SU-DHL-6 (cell line): ENCODE results near the gene GRIK4.

ENCODE experiments used
- H2AFZ ChIP-seq: fragments of 200-600 bp; sonication (generic); 2 replicates; pipeline ENCODE4 v1.6.1; 2014; ENCODE audit warnings: low read depth, mild to moderate bottlenecking, moderate library complexity, mixed read lengths, antibody characterized with exemption, low read length; ENCODE audit not compliant: severe bottlenecking
- H3F3A ChIP-seq: fragments of 200-600 bp; shearing (Covaris generic); 2 replicates; pipeline ENCODE4 v1.6.0; 2016; ENCODE audit warnings: antibody characterized with exemption, mild to moderate bottlenecking; ENCODE audit not compliant: insufficient read depth
- H3K27ac ChIP-seq: fragments of 200-600 bp; sonication (generic); 2 replicates; pipeline ENCODE4 v1.5.1; 2016; ENCODE audit warnings: low read depth, mild to moderate bottlenecking, low read length, moderate library complexity, mixed read lengths
- H3K27me3 ChIP-seq: fragments of 200-600 bp; sonication (generic), shearing (Covaris generic); 2 replicates; pipeline ENCODE4 v1.6.0; 2014; ENCODE audit warnings: mild to moderate bottlenecking, low read length
- H3K36me3 ChIP-seq: fragments of 200-600 bp; sonication (generic); 2 replicates; pipeline ENCODE4 v1.6.1; 2014; ENCODE audit warnings: mild to moderate bottlenecking, low read length, mixed read lengths
- H3K4me2 ChIP-seq: fragments of 300-600, 200-600 bp; shearing (Covaris generic), sonication (generic); 2 replicates; pipeline ENCODE4 v1.6.0; 2014; ENCODE audit warnings: low read length, low read depth, mild to moderate bottlenecking; ENCODE audit not compliant: poor library complexity, severe bottlenecking
- H3K4me3 ChIP-seq: fragments of 200-600 bp; sonication (generic); 2 replicates; pipeline ENCODE4 v1.5.1; 2014; ENCODE audit warnings: antibody characterized with exemption, low read length, mild to moderate bottlenecking, mixed read lengths; ENCODE audit not compliant: insufficient read depth, poor library complexity, severe bottlenecking
- H3K79me2 ChIP-seq: fragments of 200-600 bp; sonication (generic); 2 replicates; pipeline ENCODE4 v1.6.1; 2014; ENCODE audit warnings: mild to moderate bottlenecking, low read length, moderate library complexity; ENCODE audit not compliant: insufficient read depth
- H3K9ac ChIP-seq: fragments of 200-600 bp; sonication (generic); 2 replicates; pipeline ENCODE4 v1.7.0; 2014; ENCODE audit warnings: mild to moderate bottlenecking, low read length
- H3K9me2 ChIP-seq: fragments of 200-600 bp; sonication (generic); replicated peaks from 2 replicates; pipeline ENCODE4 v1.6.1; 2014; ENCODE audit warnings: low read length; ENCODE audit not compliant: insufficient read depth
- H3K9me3 ChIP-seq: fragments of 200-600 bp; sonication (generic); 2 replicates; pipeline ENCODE4 v1.6.1; 2014; ENCODE audit warnings: low read length, mixed read lengths; ENCODE audit not compliant: insufficient read depth
- H4K20me1 ChIP-seq: fragments of 200-600 bp; sonication (generic); 2 replicates; pipeline ENCODE4 v1.6.1; 2014; ENCODE audit warnings: low read depth, mild to moderate bottlenecking, antibody characterized with exemption, low read length, moderate library complexity, mixed read lengths
- CTCF ChIP-seq: fragments of 200-600 bp; sonication (generic); IDR thresholded peaks from one replicate; pipeline ENCODE4 v1.5.1; 2017; ENCODE audit warnings: antibody characterized with exemption, mild to moderate bottlenecking, low read length, moderate library complexity; ENCODE audit not compliant: insufficient read depth, poor library complexity, severe bottlenecking
- EZH2phosphoT487 ChIP-seq: fragments of 200-600 bp; sonication (generic), shearing (Covaris generic); conservative IDR thresholded peaks from 2 replicates; pipeline ENCODE4 v1.6.1; 2018; ENCODE audit warnings: mild to moderate bottlenecking, antibody characterized with exemption, low read length, moderate library complexity, mixed read lengths

Gene GRIK4

GRCh38 chr11:120562806-120563425 is 51.4 kb downstream of the GRIK4 start:
- no peaks in the 10 kb centered on the region for H3K27me3 ChIP-seq
- no peaks in the 10 kb centered on the region for H3F3A ChIP-seq
- no peaks in the 10 kb centered on the region for H3K9me2 ChIP-seq
- no peak overlapping the region for H2AFZ ChIP-seq
- H3K9me3 ChIP-seq = no peaks in the 10 kb centered on the region
- H3K79me2 ChIP-seq = no peaks in the 10 kb centered on the region
- H3K36me3 ChIP-seq = no peaks in the 10 kb centered on the region
- H3K27ac ChIP-seq = no peak overlapping the region
- TF ChIP-seq EZH2phosphoT487 = no peak
- no peak for TF ChIP-seq CTCF
- no peak overlapping the region for H3K4me3 ChIP-seq
- H3K4me2 ChIP-seq = no peak overlapping the region
- H4K20me1 ChIP-seq = no peaks in the 10 kb centered on the region
- no peak overlapping the region for H3K9ac ChIP-seq

DNA sequence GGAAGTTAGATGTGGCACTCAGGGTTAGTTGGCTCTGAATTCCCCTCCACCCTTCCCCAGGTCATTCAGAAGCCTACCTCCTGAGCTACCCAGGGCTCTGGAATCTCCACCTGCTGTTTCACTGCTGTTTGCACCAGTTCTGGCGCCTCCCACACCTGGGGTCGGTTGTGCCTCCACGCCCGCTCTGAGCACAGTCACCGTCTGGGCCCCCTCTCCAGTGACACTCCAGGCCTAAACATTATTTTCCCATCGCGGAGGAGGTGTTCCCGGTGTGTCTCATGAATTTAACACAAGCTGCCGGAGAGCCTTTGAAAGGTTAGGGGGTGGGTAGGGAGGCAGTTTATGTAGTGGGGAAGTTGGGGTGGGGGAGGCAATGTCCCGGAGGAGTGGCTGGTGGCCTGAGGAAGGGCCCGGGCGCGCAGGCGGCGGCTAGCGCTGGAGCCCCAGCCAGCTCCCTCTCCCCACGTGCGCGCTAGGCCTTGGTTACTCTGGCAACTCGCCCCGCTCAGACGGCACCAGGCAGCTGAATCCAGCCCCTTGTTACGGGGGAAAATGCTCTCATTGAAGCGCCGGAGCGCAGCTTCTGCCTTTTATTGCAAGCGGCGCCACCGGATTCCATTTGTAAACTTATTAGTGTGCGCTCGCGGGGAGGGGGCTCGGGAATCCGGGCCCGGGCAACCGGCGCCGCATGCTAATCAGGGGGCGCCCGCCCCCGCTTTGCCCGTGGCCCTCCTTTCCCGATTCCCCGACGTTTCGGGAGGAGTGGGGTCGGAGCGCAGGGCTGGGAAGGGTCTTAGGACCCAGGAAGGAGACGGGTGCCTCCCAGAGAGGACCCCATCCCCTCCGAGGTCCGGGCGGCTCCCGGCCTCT is 52.4 kb downstream of the GRIK4 start:
- no peak for TF ChIP-seq EZH2phosphoT487
- no peak for TF ChIP-seq CTCF
- Histone ChIP-seq H2AFZ (no peak overlapping the region), H3K9me3 (no peaks in the 10 kb centered on the region), H4K20me1 (no peaks in the 10 kb centered on the region), H3K9ac (no peak overlapping the region), H3K36me3 (no peaks in the 10 kb centered on the region), H3K9me2 (no peaks in the 10 kb centered on the region), H3K4me2 (no peak overlapping the region), H3K79me2 (no peaks in the 10 kb centered on the region), H3F3A (no peaks in the 10 kb centered on the region), H3K4me3 (no peak overlapping the region), H3K27ac (no peak overlapping the region), H3K27me3 (no peaks in the 10 kb centered on the region)

DNA sequence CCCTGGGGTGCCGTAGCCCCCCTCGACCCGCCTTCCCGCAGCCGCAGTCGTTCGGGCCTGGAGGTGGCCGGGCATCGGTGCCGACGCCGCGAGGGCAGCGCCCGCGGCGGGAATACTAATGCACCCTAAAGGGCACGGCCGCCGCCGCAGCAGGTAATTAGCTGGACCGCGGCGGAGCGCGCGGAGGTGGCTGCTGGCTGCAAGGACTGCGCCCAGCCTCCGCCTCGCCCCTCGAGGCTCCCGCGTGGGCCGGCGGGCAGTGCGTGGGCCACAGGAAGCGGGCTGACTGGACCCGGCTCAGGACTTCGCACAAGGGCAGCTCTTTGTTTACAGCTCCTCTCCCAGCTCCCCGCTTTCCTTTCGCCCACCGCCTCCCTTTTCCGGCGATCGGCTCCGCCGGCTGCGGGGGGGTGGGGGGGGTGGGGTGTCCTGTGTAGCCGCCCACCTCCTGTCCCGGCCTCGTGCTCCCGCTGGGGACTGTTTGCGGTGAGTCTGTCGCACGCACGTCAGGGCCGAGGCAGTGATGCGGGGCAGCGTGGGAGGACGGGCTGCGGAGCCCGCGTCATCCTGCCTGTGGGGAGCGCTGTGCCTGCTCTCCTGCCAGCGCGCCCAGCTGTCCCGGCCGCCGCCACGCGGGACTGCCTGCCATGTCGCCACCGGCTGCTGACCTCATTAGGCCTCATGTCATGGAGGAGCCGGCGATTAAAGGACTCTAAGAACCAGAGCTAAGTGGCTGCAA is 53.2 kb downstream of the GRIK4 start:
- Histone ChIP-seq H3K4me3 (no peak overlapping the region), H3F3A (no peaks in the 10 kb centered on the region), H3K9ac (no peak overlapping the region), H3K79me2 (no peaks in the 10 kb centered on the region), H3K36me3 (no peaks in the 10 kb centered on the region), H2AFZ (no peak overlapping the region), H3K27ac (no peak overlapping the region), H3K27me3 (no peaks in the 10 kb centered on the region), H3K4me2 (no peak overlapping the region), H3K9me2 (no peaks in the 10 kb centered on the region), H4K20me1 (no peaks in the 10 kb centered on the region), H3K9me3 (no peaks in the 10 kb centered on the region)
- no peak for TF ChIP-seq EZH2phosphoT487
- no peak for TF ChIP-seq CTCF
